ENCODE measurements around the gene SLBP. TPM values are rescaled to one million over a fixed set of nuclear protein-coding genes. Genes with fewer than 3 reads are reported as not detected.
A peak's percentile ranks its signal among the peaks of the same experiment; 100 is the strongest.

SLBP gene
- total RNA-seq, 1 experiment from 2014 or later: 63.5 TPM

GRCh38 chr4:1728061-1728980 is 16.2 kb upstream of the SLBP start:
- DNase-seq (ENCODE audit: extremely low read depth, low read depth): no peak

GRCh38 chr4:1727117-1728031 is 15.3 kb upstream of the SLBP start:
- peak; percentile 74 for DNase-seq (ENCODE audit: extremely low read depth, low read depth)

- DNase-seq (ENCODE audit: extremely low read depth, low read depth): peak; percentile 84
Measured at GRCh38 chr4:1726146-1726934, 14.2 kb upstream of the SLBP start.

GRCh38 chr4:1725521-1725920 is 13.4 kb upstream of the SLBP start:
- no peak for DNase-seq (ENCODE audit: extremely low read depth, low read depth)

- DNase-seq (ENCODE audit: extremely low read depth, low read depth): no peak
Measured at GRCh38 chr4:1723131-1723801, 11.1 kb upstream of the SLBP start.

- no peak for DNase-seq (ENCODE audit: extremely low read depth, low read depth)
Measured at GRCh38 chr4:1722551-1723118, 10.5 kb upstream of the SLBP start.

- no peak for DNase-seq (ENCODE audit: extremely low read depth, low read depth)
Measured at GRCh38 chr4:1721666-1722550, 9.8 kb upstream of the SLBP start.

GRCh38 chr4:1721003-1721665 is 9.0 kb upstream of the SLBP start, which contains the start of the genes TACC3 and TMEM129:
Gene TACC3 (plus strand): TSS chr4:1721521. CDS start chr4:1723422, 1,901 bp downstream.
Gene TMEM129 (minus strand): TSS chr4:1721323. CDS start chr4:1720837, 486 bp downstream.
- peak; percentile 81 for DNase-seq (ENCODE audit: extremely low read depth, low read depth)

GRCh38 chr4:1720163-1720983 is 8.3 kb upstream of the SLBP start:
- no peak for DNase-seq (ENCODE audit: extremely low read depth, low read depth)

GRCh38 chr4:1718095-1718850 is 6.2 kb upstream of the SLBP start:
- no peak for DNase-seq (ENCODE audit: extremely low read depth, low read depth)

- DNase-seq (ENCODE audit: extremely low read depth, low read depth): no peak
Measured at GRCh38 chr4:1717129-1718094, 5.3 kb upstream of the SLBP start.

GRCh38 chr4:1716065-1716945 is 4.2 kb upstream of the SLBP start:
- DNase-seq (ENCODE audit: extremely low read depth, low read depth): no peak

- no peak for DNase-seq (ENCODE audit: extremely low read depth, low read depth)
Measured at GRCh38 chr4:1715002-1715758, 3.1 kb upstream of the SLBP start.
